GM12891 (cell line): Measurements from ENCODE around the gene NAXD.

Experiments
- DNase-seq: peaks from one replicate; pipeline ENCODE4 v3.0.0; 2011; ENCODE audit warnings: low spot score; ENCODE audit not compliant: insufficient read length
- FAIRE-seq: peaks from 2 replicates; lab custom pipeline; 2011; peaks lifted over from hg19 to GRCh38; lab: Jason Lieb, UNC
- PAX5 ChIP-seq: IDR thresholded peaks from 2 replicates; pipeline ENCODE4 v1.6.1; 2011; ENCODE audit warnings: low read length, moderate library complexity, mild to moderate bottlenecking; ENCODE audit not compliant: insufficient read depth, severe bottlenecking
- POLR2A ChIP-seq: IDR thresholded peaks from 2 replicates; pipeline ENCODE4 v1.6.1; 2011; ENCODE audit warnings: low read depth, low read length, control low read depth
- POLR2AphosphoS5 ChIP-seq: IDR thresholded peaks from 2 replicates; pipeline ENCODE4 v1.6.1; 2011; ENCODE audit warnings: low read depth, low read length, control low read depth
- POU2F2 ChIP-seq: IDR thresholded peaks from 2 replicates; pipeline ENCODE4 v1.6.1; 2011; ENCODE audit warnings: low read depth, mild to moderate bottlenecking, control low read depth, low read length, moderate library complexity
- SPI1 ChIP-seq: IDR thresholded peaks from 2 replicates; pipeline ENCODE4 v1.6.1; 2011; ENCODE audit warnings: low read depth, low read length, control low read depth
- TAF1 ChIP-seq: IDR thresholded peaks from 2 replicates; pipeline ENCODE4 v1.6.1; 2011; ENCODE audit warnings: low read depth, low read length, control low read depth

NAXD gene

GRCh38 chr13:110576736-110577476, 38.4 kb upstream of the NAXD start:
- DNase-seq (no peak), FAIRE-seq (no peak)
- TF ChIP-seq POLR2A, result no peak
- TF ChIP-seq SPI1, result no peak
- no peak for TF ChIP-seq POLR2AphosphoS5
- no peak for TF ChIP-seq PAX5
- TF ChIP-seq POU2F2, result no peak
- TF ChIP-seq TAF1, result no peak

- TF ChIP-seq POLR2AphosphoS5 (no peak), TAF1 (no peak), SPI1 (no peak), POLR2A (no peak), PAX5 (no peak), POU2F2 (no peak)
- no peak for DNase-seq
- FAIRE-seq, result no peak
Observed at GRCh38 chr13:110578363-110578762, 37.0 kb upstream of the NAXD start.

GRCh38 chr13:110580800-110581199, 34.5 kb upstream of the NAXD start:
- DNase-seq (no peak), FAIRE-seq (no peak)
- TF ChIP-seq POLR2A (no peak), TAF1 (no peak), PAX5 (no peak), POU2F2 (no peak)

GRCh38 chr13:110581506-110582185, 33.7 kb upstream of the NAXD start:
- DNase-seq, result no peak
- no peak for FAIRE-seq

GRCh38 chr13:110582421-110582954, 32.9 kb upstream of the NAXD start:
- DNase-seq (no peak), FAIRE-seq (no peak)
- TF ChIP-seq POLR2AphosphoS5, result no peak

More at GRCh38 chr13:110581506-110582185, 33.7 kb upstream of the NAXD start:
- TF ChIP-seq POU2F2, result no peak
- TF ChIP-seq POLR2AphosphoS5, result no peak
- TF ChIP-seq TAF1, result no peak
- no peak for TF ChIP-seq POLR2A
- no peak for TF ChIP-seq SPI1
- no peak for TF ChIP-seq PAX5

GRCh38 chr13:110583178-110583865, 32.0 kb upstream of the NAXD start:
- TF ChIP-seq TAF1, result no peak
- TF ChIP-seq POLR2AphosphoS5, result no peak
- TF ChIP-seq PAX5, result no peak
- TF ChIP-seq SPI1, result no peak
- TF ChIP-seq POU2F2, result no peak
- TF ChIP-seq POLR2A, result no peak

GRCh38 chr13:110589793-110590390, 25.5 kb upstream of the NAXD start:
- DNase-seq (no peak), FAIRE-seq (no peak)
- no peak for TF ChIP-seq POLR2A
- no peak for TF ChIP-seq POU2F2
- TF ChIP-seq PAX5, result no peak
- TF ChIP-seq TAF1, result no peak
- TF ChIP-seq SPI1, result no peak

More at GRCh38 chr13:110583178-110583865, 32.0 kb upstream of the NAXD start:
- no peak for FAIRE-seq
- no peak for DNase-seq

GRCh38 chr13:110590577-110590976, 24.8 kb upstream of the NAXD start:
- no peak for DNase-seq
- TF ChIP-seq TAF1, result no peak
- no peak for TF ChIP-seq PAX5
- no peak for TF ChIP-seq SPI1
- TF ChIP-seq POLR2A, result no peak
- no peak for TF ChIP-seq POU2F2
- no peak for TF ChIP-seq POLR2AphosphoS5
- FAIRE-seq, result no peak

GRCh38 chr13:110592665-110593064, 22.7 kb upstream of the NAXD start:
- no peak for TF ChIP-seq PAX5
- no peak for TF ChIP-seq SPI1
- no peak for TF ChIP-seq POU2F2
- no peak for TF ChIP-seq POLR2AphosphoS5
- TF ChIP-seq POLR2A, result no peak
- TF ChIP-seq TAF1, result no peak
- no peak for DNase-seq
- FAIRE-seq, result no peak
